Subcutaneous abdominal adipose tissue (tissue), 5 donors: Measurements from ENCODE around the gene ZNF761.
"Not testable (repeated sequence)": the region's sequence is repeated elsewhere in the genome, so short reads cannot be mapped to it uniquely, and the experiment has no call there.

ENCODE experiments used
- H3K27ac ChIP-seq: one replicate; pipeline ENCODE4 v1.7.0; 2013; ENCODE audit warnings: low read depth, mild to moderate bottlenecking, inconsistent platforms, low read length, moderate library complexity
- H3K27me3 ChIP-seq, 5 donors: one replicate each; pipeline ENCODE4 v1.7.0; 2013; ENCODE audit warnings: low read length in 5 of 5, inconsistent platforms in 1 of 5; ENCODE audit not compliant: control insufficient read depth in 5 of 5, insufficient read depth in 4 of 5
- H3K36me3 ChIP-seq, 5 donors: one replicate each; pipeline ENCODE4 v1.7.0; 2013; ENCODE audit warnings: low read length in 5 of 5; ENCODE audit not compliant: control insufficient read depth in 5 of 5, insufficient read depth in 5 of 5
- H3K4me1 ChIP-seq, 5 donors: one replicate each; pipeline ENCODE4 v1.7.0; 2013; ENCODE audit warnings: low read length in 5 of 5, mild to moderate bottlenecking in 3 of 5, moderate library complexity in 1 of 5; ENCODE audit not compliant: control insufficient read depth in 5 of 5, insufficient read depth in 5 of 5
- H3K4me3 ChIP-seq, 5 donors: one replicate each; pipeline ENCODE4 v1.7.0; 2013; ENCODE audit warnings: low read length in 5 of 5, low read depth in 1 of 5
- H3K9ac ChIP-seq, 5 donors: one replicate each; pipeline ENCODE4 v1.7.0; 2013; ENCODE audit warnings: low read length in 5 of 5, mild to moderate bottlenecking in 4 of 5, moderate library complexity in 3 of 5
- H3K9me3 ChIP-seq, 5 donors: one replicate each; pipeline ENCODE4 v1.7.0; 2013; ENCODE audit warnings: low read length in 5 of 5; ENCODE audit not compliant: control insufficient read depth in 5 of 5
- donor health status: healthy.
- donor health status: healthy.
- donor health status: healthy.
- donor health status: healthy.
- donor health status: healthy.

Gene ZNF761

GRCh38 chr19:53503671-53504364 is 72.0 kb downstream of the ZNF761 start:
- H3K4me1 ChIP-seq, result peaks cover 2 to 20% (median 11%) of the 10 kb centered on the region in 5 donors
- H3K36me3 ChIP-seq, result peaks cover 0 to 11% (median 0%) of the 10 kb centered on the region in 5 donors
- not testable (repeated sequence) for H3K27ac ChIP-seq, H3K9me3 ChIP-seq, H3K27me3 ChIP-seq, H3K9ac ChIP-seq
- H3K4me3 ChIP-seq, result peak overlapping the region in 1 of 5 donors; percentile 6

GRCh38 chr19:53504365-53504703 is 72.5 kb downstream of the ZNF761 start:
- not testable (repeated sequence) for H3K9me3 ChIP-seq, H3K27me3 ChIP-seq, H3K27ac ChIP-seq
- peak overlapping the region in 4 of 5 donors; percentile 6 to 52 (median 20) for H3K4me3 ChIP-seq
- H3K36me3 ChIP-seq, result peaks cover 0 to 11% (median 0%) of the 10 kb centered on the region in 5 donors
- H3K9ac ChIP-seq, result peak overlapping the region in 2 of 5 donors; percentile 12 to 47
- H3K4me1 ChIP-seq, result peaks cover 3 to 20% (median 11%) of the 10 kb centered on the region in 5 donors

- Histone ChIP-seq H3K9ac (peak overlapping the region in 1 of 5 donors; percentile 47), H3K27ac (no peak overlapping the region)
Measured at GRCh38 chr19:53504885-53505284, 73.1 kb downstream of the ZNF761 start.

GRCh38 chr19:53506728-53507127 is 74.9 kb downstream of the ZNF761 start:
- Histone ChIP-seq H3K4me1 (peaks cover 3 to 17% (median 11%) of the 10 kb centered on the region in 5 donors), H3K27me3 (no peaks in the 10 kb centered on the region), H3K9me3 (no peaks in the 10 kb centered on the region), H3K4me3 (no peak overlapping the region), H3K27ac (no peak overlapping the region), H3K9ac (no peak overlapping the region), H3K36me3 (peaks cover 0 to 11% (median 0%) of the 10 kb centered on the region in 5 donors)

More at GRCh38 chr19:53504885-53505284, 73.1 kb downstream of the ZNF761 start:
- peaks cover 0 to 11% (median 0%) of the 10 kb centered on the region in 5 donors for H3K36me3 ChIP-seq
- H3K9me3 ChIP-seq, result no peaks in the 10 kb centered on the region
- no peaks in the 10 kb centered on the region for H3K27me3 ChIP-seq
- peak overlapping the region in 4 of 5 donors; percentile 6 to 52 (median 32) for H3K4me3 ChIP-seq
- H3K4me1 ChIP-seq, result peaks cover 3 to 20% (median 11%) of the 10 kb centered on the region in 5 donors
